Stimulated activated CD4-positive, alpha-beta T cell treated with anti-CD3 and anti-CD28 coated beads, TNF-alpha, amount 100 ng/mL, for 4 hours (primary cell): ENCODE results near the gene LIPG.
"Not testable (repeated sequence)": the region's sequence is repeated elsewhere in the genome, so short reads cannot be mapped to it uniquely, and the experiment has no call there.

ENCODE experiments used
- DNase-seq, 3 experiments: peaks; one replicate each; pipeline ENCODE4 v3.0.0-alpha.2; 2020; ENCODE audit warnings: low read depth in 3 of 3

LIPG gene

DNA sequence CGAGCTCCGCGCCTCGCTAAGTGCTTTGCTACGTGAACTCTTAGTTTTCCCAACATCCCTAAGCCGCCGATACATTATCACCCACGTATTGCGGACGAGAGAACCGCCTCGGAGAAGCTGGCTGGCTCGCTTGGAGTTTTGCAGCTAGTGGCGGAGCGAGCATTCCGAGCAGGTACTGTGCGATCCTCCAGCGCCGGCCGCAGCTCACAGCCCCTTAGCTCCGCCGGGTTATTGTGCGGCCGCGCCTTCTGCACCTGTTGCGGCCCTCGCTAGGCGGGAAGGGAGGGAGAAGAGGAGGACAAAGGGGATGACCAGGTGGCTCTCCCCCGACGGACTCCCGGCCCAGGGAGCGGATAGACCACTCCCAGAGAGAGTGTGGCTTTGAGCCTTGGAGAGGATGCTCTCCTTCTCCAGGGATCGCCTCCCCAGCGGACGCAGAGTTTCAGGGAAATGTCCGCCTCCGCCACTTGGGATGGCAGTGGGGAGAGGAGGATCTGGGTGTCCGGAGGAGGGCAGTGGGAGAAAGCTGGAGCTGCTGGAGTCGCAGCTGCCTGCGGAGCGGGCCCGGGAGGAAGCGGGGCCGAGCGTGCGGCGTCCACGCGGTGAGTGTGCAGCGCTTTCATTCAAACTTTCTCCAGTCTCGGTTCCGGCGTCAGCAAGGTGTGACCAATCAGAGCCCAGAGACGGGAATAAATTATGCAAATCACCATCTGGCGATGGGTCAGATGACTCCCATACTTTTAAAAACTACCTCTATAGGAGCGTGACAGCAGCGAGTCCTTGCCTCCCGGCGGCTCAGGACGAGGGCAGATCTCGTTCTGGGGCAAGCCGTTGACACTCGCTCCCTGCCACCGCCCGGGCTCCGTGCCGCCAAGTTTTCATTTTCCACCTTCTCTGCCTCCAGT lies at the start of gene LIPG:
Gene LIPG (plus strand): TSS at position 769 of the 905 bp plus-strand sequence. CDS start 252 bp downstream, outside the sequence.
- peak in 1 of 3 experiments; percentile 4 for DNase-seq

DNA sequence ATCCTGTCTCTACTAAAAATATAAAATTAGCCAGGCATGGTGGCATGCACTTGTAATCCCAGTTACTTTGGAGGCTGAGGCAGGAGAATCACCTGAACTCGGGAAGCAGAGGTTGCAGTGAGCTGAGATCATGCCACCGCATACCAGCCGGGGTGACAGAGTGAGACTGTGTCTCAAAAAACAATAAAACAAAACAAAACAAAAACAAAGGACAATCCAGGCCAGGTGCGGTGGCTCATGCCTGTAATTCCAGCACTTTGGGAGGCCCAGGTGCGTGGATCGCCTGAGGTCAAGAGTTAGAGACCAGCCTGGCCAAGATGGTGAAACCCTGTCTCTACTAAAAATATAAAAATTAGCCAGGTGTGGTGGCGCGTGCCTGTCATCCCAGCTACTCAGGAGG lies 49.0 kb upstream of the LIPG start:
- DNase-seq, result not testable (repeated sequence)

DNA sequence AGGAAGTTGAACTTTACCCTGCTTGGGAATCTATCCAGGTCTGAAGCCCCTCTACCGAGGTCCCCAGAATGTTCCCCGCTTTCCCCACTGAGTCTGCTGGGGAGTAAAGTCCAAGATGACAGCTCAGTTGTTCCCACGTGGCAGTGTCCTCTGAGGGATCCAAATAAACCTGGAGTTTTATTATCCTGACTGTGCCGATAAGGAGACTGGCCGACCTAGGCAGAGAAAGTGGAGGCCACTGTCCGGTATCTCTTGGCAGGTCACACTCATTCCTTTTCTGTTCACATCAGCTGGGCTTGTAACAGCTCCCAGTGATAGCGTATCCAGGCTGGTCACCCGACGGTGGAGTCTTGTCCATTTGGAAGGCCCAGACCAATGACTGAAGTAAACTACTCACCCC lies 47.3 kb upstream of the LIPG start:
- no peak for DNase-seq

DNA sequence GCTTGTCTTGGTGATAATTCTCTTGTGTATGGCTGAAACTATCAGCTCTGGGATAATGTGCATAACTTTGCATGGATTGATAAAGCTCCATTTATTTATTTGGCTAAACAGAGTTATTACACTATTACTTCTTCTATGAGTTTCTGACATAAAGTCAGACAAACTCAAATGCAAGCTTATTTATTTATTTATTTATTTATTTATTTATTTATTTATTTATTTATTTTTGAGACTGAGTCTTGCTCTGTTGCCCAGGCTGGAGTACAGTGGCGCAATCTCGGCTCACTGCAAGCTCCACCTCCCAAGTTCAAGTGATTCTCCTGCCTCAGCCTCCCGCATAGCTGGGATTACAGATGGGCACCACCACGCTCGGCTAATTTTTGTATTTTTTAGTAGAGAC lies 46.9 kb upstream of the LIPG start:
- not testable (repeated sequence) for DNase-seq

DNA sequence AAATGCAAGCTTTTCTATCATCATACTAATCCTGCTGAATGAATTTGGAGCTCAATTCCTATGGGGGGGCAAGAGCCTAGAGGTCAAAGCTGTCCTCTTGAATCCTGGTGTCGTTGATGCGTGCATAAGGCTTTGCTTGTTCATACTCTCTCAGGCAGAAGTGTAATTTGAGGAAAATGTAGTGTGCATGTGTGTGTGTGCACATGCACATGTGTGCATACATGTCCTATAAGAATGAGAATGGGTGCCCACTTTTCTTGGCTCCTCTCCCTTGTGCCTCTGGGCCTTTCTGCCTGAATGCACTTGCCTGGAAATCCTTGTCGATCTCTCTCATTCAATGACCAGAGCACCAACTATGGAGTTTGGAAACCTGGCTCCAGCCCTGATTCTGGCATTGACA lies 46.3 kb upstream of the LIPG start:
- no peak for DNase-seq

DNA sequence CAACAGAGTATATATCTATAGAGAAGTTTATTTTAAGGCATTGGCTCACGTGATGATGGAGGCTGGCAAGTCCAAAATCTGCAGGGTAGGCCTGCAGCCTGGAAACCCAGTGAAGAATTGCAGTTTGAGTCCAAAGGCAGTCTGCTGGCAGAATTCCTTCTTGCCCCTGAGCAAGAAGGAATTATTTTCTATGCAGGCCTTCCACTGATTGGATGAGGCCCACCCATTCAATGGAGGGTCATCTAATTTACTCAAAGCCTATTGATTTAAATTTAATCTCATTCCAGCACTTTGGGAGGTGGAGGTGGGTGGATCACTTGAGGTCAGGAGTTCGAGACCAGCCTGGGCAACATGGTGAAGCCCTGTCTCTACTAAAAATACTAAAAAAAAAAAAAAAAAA lies 44.4 kb upstream of the LIPG start:
- DNase-seq, result no peak

DNA sequence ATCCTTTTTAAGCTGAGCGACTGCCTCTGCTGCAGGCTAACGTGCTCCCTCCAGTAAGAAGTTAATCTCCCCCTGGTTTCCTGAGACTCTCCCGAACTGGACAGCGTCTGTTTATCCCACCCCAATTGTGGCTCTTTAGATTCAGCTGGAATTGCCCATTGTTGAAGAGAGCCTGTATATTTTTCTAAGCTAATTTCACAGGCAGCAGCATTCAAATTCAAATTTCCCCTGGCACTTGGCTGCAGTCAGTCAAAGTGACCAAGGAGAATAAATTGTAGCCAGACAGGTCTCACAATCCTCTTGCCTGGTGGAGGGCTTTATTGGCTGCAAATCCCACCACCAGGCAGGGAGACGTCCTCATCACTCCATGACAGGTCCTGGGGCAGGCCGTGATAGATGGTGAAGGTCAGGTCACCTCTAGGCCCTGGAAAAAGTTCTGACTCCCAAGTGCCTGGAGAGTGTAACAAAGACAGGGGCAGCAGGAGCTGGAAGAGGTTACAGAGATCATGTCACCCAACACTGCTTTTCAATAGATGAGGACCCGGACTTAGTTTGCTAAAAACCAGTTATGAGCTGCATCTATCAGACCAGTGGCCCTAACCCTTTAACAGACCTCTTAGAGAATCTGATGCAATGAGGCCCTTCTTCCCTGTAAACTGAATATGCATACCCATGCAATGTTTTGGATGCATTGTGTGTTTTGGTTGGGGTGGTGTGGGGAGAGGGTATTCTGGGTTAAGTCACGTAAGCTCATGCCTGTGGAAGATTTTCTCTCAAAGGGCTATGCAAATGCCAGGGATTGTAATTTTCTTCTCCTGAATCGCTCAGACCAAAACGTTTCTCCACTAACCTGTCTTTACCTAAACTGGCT lies 42.5 kb upstream of the LIPG start:
- no peak for DNase-seq

DNA sequence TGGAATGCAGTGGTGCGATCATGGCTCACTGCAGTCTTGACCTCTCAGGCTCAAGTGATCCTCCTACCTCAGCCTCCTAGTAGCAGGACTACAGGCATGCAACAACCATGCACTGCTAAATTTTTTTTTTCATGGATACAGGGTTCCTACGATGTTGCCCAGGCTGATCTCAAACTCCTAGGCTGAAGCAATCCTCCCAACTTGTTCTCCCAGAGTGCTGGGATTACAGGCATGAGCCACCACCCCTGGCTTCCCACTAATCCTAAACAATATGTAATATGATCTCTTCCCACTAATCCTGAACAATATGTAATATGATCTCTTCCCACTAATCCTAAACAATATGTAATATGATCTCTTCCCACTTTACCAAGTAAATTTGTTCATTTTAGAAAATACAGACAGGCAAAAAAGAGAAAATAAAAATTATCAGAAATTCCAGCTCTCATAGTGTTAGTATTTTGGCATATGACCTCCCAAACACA lies 41.2 kb upstream of the LIPG start:
- DNase-seq, result no peak

DNA sequence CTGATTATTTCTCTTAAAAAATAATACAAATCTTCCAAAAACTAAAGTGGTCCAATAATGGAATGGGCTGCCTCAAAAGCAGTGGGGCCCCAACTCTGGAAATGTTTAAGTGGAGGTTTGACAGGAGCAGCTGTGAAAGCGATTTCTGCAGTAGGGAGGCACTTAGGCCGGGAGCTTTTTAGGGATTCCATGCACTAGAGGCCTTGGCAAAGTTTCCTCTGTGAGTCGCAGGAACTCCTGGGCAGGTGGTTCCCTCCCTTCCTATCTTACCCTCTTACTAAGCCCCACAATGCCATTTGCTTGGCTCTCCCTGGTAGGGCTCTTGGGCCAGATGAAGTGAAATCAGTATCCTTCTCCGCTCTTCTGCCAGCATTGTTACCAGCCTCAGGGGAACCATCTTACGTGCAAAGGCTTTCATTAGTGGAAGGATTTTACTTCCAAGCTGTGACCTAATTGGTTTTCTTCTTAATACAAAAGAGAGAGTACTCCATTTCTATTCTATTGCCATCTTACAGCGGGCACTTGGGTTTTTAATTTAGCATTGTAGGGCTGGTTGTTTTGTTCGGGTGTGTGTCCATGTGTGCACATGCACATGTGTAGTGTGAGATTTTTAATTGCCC lies 40.5 kb upstream of the LIPG start:
- DNase-seq, result no peak

DNA sequence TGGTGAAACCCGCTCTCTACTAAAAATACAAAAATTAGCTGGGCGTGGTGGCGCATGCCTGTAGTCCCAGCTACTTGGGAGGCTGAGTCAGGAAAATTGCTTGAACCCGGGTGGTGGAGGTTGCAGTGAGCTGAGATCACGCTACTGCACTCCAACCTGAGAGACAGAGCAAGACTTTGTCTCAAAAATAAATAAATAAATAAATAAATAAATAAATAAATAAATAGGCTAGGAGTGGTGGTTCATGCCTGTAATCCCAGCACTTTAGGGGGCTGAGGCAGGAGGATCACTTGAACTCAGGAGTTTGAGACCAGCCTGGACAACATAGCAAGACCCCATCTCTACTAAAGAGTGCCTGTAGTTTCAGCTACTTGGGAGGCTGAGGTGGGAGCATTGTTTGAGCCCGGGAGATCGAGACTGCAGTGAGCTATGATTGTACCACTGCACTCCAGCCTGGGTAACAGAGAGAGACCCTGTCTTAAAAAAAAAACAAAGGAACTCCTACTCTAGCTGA lies 38.2 kb upstream of the LIPG start:
- not testable (repeated sequence) for DNase-seq

DNA sequence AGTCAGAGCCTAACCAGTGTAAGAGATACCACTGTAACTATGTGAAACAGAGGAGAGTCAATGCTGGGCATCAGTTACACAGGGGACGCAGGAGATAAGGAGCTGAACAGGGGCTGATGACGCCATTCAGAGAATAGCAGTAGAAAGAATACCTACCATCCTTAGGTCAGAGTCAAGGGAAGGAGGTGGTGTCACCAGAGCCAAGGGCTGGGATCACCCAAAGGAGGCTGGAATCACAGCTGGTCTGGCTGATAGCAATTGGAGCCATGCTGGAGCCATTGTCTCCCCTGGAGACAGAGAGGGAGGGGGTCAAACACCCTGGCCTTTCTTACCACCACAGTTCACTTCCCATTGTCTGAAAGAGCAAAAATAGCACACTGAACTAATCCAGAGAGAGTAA lies 37.5 kb upstream of the LIPG start:
- no peak for DNase-seq

DNA sequence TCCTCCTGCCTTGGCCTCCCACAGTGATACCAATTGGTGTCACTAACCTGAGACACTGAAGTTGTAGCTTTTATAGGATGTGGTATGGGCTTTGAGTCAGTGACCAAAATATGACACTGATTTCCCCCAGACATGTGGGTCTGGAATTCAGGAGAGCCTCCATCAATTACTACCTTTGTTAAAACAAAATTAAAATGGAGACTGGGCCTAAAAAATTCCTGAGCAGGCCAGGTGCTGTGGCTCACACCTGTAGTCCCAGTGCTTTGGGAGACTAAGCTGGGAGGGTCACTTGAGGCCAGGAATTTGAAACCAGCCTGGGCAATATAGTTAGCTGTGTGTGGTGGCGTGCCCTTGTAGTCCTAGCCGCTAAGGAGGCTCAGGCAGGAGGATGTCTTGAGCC lies 36.9 kb upstream of the LIPG start:
- no peak for DNase-seq

DNA sequence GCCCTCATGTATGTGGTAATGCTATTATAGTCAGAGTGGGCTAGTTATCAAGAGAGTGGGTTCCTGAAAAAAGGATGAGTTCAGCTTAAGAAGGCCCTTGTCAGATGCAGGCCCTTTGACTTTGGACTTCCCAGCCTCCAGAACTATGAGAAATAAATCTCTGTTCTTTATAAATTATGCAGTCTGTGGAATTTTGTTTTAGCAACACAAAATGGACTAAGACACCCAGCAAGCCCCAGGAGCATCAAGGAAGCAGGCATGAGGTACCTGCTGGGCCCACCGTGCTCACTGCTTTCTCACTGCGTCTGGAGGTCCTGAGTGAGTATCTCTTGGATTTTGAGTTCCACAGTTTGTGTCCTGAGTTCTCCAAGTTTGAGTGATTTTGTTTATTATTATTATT lies 35.9 kb upstream of the LIPG start:
- DNase-seq, result no peak

DNA sequence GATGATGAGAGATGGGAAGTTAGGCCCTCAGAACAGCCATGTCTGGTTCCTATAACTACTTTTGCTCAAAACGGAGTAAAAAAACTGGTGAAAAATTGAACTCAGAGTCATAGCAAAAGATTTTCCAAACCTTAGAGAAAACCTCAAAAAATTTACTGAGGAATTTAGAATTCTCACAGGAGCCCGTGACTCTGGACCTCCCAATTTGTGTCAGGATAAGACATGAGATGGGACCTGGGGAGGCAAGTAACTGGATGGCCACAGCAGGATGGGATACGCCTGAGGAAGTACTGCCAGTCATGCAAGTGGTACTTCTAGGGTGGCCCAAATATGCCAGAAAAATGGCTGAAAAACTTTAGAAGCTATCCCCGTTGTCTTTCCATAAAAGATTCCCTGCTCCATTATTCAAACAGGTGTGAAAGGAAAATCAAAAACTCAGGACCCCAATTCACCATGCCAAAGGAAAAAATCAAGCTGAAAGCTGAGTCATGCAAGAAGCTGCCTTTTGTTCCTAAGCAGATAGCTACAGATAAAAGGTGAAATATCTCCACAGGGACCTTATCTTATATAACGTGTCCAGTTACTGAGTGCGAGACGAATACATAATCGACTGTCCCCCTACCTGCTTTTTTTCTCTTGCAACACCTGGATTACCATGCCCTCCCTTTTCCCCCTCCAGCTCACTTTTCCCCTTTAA lies 34.1 kb upstream of the LIPG start:
- no peak for DNase-seq

DNA sequence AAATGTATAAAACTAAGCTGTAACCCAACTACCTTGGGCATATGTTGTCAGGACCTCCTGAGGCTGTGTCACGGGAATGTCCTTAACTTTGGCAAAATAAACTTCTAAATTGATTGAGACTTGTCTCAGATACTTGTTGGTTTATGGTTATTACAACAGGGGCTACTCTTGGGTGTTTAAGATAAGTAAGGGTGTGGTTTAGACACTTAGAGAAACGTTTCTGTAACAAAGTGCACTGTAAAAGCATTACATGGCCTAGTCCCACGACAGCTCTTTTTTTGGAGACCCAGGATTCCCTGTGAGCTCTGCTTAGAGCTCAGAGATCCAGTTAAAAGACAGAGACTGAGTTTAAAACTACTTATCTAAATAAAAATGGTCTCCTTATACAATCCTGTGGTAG lies 32.3 kb upstream of the LIPG start:
- no peak for DNase-seq

DNA sequence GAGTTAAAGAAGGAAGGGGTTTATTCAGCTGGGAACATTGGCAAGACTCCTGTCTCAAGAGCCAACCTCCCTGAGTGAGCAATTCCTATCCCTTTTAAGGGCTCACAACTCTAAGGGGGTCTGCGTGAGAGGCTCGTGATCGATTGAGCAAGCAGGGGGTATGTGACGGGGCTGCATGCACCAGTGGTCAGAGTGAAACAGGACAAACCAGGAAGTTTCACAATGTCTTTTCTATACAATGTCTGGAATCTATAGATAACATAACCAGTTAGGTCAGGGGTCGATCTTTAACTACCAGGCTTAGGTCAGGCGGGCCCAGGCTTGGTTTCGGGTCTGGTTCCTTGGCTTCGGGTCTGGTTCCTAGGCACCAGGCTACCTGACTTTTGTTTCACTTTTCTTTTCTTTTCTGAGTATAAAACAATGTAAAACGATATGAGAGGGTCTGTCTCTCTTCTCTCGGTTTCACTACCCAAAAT lies 30.1 kb upstream of the LIPG start:
- DNase-seq, result no peak

DNA sequence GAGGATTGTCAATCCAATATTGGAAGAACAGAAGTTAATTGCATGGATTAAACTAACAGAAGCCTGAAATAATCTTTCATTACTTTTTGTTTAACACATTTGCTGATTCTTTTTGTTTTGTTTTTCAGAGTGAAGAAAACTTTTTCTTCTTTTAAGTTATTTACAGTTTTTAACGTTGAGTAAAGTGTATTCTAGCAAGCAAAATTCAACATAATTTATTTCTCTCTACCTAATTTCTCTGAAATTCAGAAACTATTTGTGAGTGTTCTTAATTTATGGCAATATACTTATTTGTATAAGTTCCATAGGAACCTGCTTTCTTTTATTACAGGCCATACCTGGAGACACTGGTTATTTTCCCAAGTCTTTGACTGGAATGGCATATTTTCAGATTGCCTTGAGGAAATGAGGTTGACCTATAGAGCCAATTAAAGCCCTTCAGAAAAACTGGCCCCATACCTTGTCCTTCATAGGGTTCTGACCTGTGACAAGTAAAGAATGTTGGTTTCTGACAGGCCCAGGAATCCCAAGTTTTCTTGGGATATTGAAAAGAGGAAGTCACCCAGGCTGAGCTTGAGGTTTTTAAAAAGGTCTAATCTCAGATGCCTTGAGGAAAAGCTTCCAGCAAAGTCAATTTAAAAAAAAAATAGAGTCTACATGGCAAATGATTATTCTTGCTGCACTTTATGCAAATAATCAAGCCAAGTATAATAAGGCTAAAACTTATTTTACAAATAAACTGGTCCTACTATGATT lies 26.8 kb upstream of the LIPG start:
- no peak for DNase-seq

DNA sequence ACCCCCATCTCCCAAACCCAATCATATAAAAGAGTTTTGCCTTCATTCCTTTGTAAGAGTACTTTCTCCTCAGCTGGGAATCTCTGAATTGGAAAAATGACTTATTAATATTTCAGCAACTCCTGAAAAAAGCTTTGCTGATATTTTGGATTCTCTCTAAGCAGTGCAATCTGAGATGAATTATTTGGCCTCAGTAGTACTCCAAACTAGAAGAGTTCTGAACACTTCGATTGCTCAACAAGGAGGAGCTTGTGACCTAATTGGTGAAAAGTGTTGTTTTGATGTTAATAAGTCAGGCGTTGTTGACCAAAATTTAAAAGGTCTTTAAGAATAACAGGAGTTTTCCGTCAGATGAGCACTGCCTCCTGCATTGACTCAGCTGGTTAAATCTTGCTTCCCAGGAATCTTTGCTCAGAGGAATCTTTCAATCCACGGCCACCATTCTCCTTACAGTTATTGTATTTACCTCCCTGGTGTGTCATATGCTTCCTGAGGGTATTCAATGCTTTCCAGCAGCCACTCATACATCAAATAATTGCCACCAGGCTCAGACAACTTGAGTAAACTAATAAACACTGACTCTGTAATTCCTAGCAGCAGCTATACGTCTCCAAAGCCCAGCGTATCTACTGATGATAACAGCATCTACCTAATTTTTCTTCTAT lies 24.5 kb upstream of the LIPG start:
- no peak for DNase-seq

DNA sequence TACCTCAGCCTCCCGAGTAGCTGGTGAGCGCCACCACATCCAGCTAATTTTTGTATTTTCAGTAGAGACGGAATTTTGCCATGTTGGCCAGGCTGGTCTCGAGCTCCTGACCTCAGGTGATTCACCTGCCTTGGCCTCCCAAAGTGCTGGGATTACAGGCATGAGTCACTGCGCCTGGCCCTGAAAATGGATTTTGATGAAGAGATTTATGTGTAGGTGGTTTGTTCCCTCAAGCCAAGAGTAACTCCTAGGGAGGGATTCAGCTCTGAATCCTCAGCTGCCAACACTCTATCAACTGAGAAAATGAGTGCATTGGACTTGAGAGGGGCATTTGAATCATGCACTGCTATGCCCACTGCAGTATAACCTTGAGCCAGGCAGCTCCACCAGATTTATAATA lies 17.5 kb upstream of the LIPG start:
- no peak for DNase-seq

DNA sequence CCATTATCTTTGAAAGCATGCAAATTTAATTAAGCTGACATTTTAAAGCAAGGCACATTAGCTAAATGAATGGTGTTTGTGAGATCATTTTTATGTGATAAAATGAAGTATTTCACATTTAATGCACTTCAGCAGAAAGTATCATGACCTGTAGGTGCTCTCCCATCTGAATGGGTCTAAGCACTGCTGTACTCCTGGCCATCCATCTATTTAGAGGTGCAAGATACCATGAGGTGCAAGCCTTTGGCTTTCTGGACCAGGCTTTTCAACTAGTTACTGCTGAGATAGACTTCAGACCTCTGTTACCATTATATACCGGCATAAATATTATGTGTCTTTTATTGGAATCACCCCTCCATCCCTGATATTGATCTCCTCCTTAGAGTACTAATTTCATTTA lies 15.6 kb upstream of the LIPG start:
- DNase-seq, result no peak
